Activated CD8-positive, alpha-beta memory T cell treated with anti-CD3 and anti-CD28 coated beads for 1 hour (primary cell): ENCODE data around the gene TCERG1L.
"Not testable (repeated sequence)": the region's sequence is repeated elsewhere in the genome, so short reads cannot be mapped to it uniquely, and the experiment has no call there.

ENCODE experiments used
- DNase-seq, 2 donors: peaks; one replicate each; pipeline ENCODE4 v3.0.0-alpha.2; 2020; ENCODE audit warnings: low read depth in 1 of 2; ENCODE audit errors: extremely low read depth in 1 of 2

Gene TCERG1L

GRCh38 chr10:131195558-131196159 lies 115.9 kb downstream of the TCERG1L start:
- DNase-seq, result no peak

GRCh38 chr10:131195116-131195515 lies 116.4 kb downstream of the TCERG1L start:
- no peak for DNase-seq

GRCh38 chr10:131193923-131194322 lies 117.6 kb downstream of the TCERG1L start:
- no peak for DNase-seq

GRCh38 chr10:131188494-131188893 lies 123.0 kb downstream of the TCERG1L start:
- DNase-seq, result no peak

DNA sequence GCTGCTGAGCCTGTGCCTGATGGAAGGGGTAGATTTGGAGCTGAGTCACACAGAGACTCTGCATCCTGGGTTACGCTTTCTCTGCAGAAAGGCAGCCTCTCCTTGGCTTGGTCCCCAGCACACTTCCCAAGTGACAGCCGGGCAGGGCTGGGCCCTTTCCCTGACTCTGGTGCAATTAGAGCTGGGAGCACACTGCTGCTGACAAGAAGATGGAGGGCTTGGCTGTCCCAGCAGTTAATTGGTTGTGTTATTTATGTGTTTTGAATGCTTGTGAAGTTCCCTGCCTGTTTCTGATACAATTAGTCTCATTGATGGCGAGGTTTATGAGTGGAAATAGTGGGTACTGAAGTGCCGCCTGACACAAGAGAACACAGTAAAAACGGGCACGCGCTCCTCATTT lies 123.6 kb downstream of the TCERG1L start:
- no peak for DNase-seq

GRCh38 chr10:131187274-131187673 lies 124.2 kb downstream of the TCERG1L start:
- DNase-seq, result no peak

- DNase-seq, result no peak
Measured at GRCh38 chr10:131186547-131187253, 124.8 kb downstream of the TCERG1L start.

DNA sequence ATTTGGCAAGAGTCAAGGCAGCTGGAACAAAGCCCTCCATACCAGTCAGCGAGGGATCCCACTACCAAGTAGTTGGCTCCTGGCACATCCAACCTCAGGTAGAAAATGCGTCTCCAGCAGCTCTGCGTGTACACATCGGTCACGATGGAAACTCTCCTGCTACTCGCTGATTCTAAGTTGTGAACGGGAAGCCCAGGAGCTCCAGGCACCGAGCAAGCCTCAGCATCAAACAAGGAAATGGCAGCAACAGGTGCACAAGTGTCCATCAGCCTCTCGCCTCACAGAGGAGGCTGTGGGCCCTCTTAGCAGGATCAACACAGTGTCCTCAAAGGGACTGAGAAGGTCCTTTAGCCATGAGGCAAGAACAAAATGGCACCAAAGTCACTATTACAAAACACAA lies 127.0 kb downstream of the TCERG1L start:
- DNase-seq, result no peak

- DNase-seq, result no peak
Measured at GRCh38 chr10:131183546-131184045, 127.9 kb downstream of the TCERG1L start.

DNA sequence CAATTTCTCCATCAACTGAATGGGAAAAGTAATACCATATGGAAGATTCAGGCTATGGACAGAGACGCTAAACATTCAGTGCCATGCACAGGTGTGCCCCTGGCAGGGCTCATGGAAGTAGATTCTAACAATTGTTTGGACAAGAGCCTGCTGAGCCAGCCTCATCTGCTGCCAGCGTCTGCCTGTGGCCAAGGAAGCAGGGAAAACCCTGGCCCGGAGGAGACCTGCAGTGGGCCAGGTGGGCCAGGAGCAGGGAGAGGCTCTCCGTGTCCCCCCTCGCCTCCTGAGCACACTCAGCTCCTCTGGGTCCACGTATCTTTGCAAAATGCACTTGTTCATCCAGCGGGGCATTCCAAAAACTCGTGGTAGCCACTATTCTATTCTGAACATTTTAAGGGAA lies 130.1 kb downstream of the TCERG1L start:
- DNase-seq, result no peak

- no peak for DNase-seq
Measured at GRCh38 chr10:131180740-131181415, 130.6 kb downstream of the TCERG1L start.

GRCh38 chr10:131180086-131180485 lies 131.4 kb downstream of the TCERG1L start:
- DNase-seq, result no peak

DNA sequence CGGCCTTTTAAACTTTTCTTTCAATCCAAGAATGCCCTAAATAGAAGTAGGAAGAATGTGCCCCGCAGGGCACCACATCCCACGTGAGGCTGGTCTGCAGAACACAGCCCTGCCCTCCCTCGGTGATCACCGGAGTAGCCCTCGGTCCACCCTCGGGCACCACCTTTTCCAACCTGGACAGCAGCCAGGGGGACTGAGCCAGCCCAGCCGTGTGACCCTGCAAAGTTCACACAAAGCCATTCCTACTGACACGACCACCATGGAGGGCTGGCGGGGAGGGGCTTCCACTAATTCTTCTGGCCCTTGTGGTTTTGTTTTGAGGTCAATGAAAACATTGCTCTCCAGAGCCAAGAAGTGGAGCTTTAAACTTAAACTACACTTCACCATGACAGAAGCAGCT lies 132.2 kb downstream of the TCERG1L start:
- no peak for DNase-seq

GRCh38 chr10:131178521-131179331 lies 132.8 kb downstream of the TCERG1L start:
- DNase-seq, result no peak

- DNase-seq, result no peak
Measured at GRCh38 chr10:131177431-131178327, 133.8 kb downstream of the TCERG1L start.

DNA sequence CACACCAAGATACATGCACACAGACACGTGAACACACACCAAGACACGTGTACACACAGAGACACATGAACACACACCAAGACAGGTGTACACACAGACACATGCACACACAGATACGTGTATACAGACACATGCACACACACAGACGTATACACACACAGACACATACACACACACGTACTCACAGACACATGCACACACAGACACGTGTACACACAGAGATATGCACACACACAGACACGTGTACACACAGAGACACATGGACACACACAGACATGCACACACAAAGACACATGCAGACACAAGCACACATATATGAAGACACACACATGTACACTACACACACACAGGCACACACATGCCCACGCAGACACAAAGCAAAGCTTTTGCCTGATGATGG lies 134.6 kb downstream of the TCERG1L start:
- DNase-seq, result no peak

DNA sequence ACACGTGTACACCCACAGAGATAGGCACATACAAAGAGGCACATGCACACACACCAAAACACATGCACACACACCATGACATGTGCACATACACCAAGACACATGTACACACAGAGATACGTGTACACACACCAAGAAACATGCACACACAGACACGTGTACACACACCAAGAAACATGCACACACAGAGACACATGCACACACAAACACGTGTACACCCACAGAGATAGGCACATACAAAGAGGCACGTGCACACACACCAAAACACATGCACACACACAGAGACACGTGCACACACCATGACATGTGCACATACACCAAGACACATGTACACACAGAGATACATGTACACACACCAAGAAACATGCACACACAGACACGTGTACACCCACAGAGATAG lies 135.2 kb downstream of the TCERG1L start:
- not testable (repeated sequence) for DNase-seq

DNA sequence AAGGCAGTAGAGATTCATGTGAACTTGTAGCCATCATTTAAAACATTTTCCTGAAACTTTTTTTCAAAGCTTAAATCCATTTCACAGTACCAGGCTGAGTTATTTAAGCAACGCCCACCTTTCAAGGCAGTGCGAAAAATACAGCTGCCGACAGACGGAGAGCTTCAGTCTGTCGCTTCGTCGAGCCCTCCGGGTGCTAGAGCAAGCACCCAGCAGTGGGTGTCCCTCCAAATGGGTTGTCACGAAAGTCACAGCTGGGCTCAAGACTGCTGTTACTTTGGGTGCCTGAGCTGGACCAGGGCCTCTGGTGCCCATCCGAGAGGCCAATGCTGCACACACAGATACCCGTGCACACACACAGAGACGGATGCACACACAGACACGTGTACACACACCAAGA lies 135.6 kb downstream of the TCERG1L start:
- DNase-seq, result no peak

DNA sequence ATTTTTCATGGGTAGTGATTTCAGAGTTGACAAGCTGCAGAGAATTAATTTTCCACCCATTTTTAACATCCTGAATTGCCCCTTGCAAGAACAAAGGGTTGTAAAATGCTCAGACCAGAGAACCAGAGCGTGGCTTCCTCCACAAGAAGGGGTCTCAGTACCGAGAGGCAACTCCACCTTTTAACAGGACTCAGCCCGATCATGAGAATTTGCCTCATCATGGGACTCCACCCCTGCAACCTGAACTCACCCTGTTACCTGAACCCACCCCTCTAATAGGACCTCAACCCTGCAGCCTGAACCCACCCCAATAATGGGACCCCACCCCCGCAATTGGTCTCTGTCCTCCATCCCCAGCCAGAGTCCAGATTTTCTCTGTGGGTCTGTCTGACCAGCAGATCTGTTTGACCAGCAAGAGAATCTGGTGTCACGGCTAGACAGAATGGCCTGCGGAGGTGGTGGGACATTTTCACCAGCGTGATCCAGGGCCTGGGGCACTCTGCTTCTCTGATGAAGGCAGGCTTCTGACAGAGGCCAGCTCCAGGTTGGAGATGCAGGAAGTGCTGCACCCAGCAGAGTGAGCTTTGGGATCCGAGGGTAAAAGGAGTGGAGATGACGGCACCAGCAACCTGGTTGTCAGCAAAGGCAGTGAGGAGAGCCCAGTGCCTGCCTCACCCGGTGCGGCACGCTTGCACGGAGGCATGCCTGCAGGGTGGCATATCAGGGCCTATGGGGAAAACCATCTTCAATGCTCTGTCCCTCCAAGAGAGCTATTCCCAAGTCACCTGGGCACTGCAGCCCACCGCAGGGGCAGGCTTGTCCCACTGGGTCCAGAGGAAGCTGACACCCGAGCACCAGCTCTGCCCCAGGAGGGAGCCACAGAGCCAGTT lies 136.6 kb downstream of the TCERG1L start:
- no peak for DNase-seq
